ENCODE data around the gene DCAF7. TPM values are rescaled to one million over a fixed set of nuclear protein-coding genes. Genes with fewer than 3 reads are reported as not detected.
A peak's percentile ranks its signal among the peaks of the same experiment; 100 is the strongest.

DCAF7 gene
- total RNA-seq, 1 donor from 2014 or later, result 9.5 TPM

DNA sequence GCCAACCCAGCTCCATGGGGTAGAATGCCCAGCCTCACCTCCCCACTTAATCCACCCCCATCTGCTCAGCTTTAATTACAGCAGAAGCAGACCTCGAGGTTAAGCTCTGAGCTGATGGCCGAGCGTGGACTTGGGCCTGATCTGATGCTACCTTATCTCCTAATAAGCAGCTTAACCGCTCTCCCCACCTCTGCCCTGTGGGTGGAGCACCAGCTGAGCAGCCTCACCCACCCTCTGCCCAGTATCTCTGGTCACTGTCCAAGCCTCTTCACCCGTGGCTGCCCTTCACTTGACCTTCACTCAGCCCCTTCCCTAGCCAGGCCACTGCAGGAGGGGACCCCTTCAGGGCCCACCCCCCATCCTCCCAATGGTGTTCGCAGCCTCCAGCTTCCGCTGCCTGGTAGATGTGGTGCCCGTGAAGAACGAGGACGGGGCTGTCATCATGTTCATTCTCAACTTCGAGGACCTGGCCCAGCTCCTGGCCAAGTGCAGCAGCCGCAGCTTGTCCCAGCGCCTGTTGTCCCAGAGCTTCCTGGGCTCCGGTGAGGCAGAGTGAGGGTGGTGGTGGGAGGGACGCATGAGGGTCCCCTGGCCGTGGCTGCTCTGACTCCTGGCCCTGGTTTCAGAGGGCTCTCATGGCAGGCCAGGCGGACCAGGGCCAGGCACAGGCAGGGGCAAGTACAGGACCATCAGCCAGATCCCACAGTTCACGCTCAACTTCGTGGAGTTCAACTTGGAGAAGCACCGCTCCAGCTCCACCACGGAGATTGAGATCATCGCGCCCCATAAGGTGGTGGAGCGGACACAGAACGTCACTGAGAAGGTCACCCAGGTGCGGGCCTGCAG is 20.3 kb upstream of the DCAF7 start:
- Histone ChIP-seq H3K27me3 (ENCODE audit: control insufficient read depth, insufficient read depth, low read length) (peaks cover 8% of the 10 kb centered on the region), H3K36me3 (ENCODE audit: control insufficient read depth, insufficient read depth, low read length) (no peaks in the 10 kb centered on the region), H3K4me3 (ENCODE audit: low read depth, low read length) (no peak overlapping the region)
- peak; percentile 36 for FAIRE-seq
- DNase-seq (ENCODE audit: low read depth), result no peak
- TF ChIP-seq, protein P1, sequence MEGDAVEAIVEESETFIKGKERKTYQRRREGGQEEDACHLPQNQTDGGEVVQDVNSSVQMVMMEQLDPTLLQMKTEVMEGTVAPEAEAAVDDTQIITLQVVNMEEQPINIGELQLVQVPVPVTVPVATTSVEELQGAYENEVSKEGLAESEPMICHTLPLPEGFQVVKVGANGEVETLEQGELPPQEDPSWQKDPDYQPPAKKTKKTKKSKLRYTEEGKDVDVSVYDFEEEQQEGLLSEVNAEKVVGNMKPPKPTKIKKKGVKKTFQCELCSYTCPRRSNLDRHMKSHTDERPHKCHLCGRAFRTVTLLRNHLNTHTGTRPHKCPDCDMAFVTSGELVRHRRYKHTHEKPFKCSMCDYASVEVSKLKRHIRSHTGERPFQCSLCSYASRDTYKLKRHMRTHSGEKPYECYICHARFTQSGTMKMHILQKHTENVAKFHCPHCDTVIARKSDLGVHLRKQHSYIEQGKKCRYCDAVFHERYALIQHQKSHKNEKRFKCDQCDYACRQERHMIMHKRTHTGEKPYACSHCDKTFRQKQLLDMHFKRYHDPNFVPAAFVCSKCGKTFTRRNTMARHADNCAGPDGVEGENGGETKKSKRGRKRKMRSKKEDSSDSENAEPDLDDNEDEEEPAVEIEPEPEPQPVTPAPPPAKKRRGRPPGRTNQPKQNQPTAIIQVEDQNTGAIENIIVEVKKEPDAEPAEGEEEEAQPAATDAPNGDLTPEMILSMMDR (IDR thresholded peaks at IDR 0.05; ENCODE audit: insufficient read depth, low read length, severe bottlenecking), result no peak

DNA sequence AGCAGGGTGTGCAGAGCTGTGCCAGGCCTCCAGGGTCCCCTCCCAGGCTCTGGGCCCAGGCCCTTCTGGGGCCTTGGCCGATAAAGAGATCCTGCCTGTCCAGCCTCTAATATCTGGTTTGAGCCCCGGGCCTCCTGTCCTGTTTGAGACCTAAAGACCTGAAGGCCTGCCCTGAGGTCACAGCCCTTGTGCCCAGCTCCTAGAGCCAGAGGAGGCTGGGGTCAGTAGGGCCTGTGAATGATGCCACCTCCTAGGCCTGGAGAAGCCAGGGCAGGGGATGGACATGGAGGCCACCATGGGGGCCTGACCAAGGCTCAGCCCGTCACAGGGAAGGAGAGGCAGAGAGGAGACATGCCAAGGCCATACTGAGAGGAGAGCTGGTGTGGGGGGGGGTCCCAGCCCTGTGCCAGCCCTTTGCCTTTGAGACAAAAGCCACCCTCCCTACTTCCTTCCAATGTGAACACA is 19.7 kb upstream of the DCAF7 start:
- DNase-seq (ENCODE audit: low read depth), result no peak
- TF ChIP-seq, protein P1 (IDR thresholded peaks at IDR 0.05; ENCODE audit: insufficient read depth, low read length, severe bottlenecking), result no peak
- no peaks in the 10 kb centered on the region for H3K36me3 ChIP-seq (ENCODE audit: control insufficient read depth, insufficient read depth, low read length)
- no peak overlapping the region for H3K4me3 ChIP-seq (ENCODE audit: low read depth, low read length)
- H3K27me3 ChIP-seq (ENCODE audit: control insufficient read depth, insufficient read depth, low read length), result peaks cover 7% of the 10 kb centered on the region
- FAIRE-seq, result no peak

DNA sequence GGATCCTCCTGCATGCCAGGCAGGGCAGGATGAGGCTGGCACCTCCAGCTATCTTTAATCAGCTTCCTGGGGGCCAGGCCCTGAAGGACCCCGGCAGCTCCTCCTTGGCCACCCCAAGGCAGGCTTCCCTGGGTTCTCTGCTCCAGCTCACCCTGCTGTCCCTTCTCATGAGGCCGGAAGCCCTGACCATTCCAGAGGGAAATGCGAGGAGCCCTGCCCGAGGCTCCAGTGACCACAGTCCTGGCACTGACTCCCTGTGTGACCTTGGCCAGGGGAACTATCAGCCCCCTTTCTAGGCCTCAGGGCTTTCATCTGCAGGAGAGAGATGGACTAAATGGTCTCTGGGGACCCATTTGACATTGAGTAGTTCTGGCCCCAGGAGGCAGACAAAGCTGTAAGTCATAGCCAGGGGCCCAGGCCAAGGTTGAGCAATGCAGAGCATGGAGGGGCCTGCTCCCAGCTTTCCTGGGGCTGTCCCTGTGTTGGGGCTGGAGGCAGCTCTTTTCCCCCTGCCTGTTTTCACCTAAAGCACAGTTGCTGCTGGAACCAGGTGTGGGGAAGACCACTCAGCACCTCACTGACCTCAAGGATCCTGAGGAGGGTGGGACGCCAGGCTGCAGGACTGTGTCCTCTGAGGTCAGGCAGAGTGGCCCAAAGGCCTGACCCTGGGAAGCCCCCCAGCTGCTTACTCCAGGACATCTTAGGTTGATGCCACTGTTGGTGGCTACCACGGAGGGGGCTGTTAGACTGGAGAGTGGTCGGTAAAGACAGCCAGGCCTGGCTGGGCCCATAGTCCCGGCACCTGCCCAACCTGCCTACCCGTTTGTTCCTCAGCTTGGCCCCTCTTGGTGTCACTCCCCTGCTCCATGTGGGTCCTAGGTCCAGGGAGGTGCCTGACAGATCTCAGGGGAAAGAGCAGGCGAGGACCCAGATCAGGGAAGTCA is 19.0 kb upstream of the DCAF7 start:
- H3K36me3 ChIP-seq (ENCODE audit: control insufficient read depth, insufficient read depth, low read length), result no peaks in the 10 kb centered on the region
- no peak overlapping the region for H3K4me3 ChIP-seq (ENCODE audit: low read depth, low read length)
- TF ChIP-seq, protein P1 (IDR thresholded peaks at IDR 0.05; ENCODE audit: insufficient read depth, low read length, severe bottlenecking), result no peak
- FAIRE-seq (no peak), DNase-seq (ENCODE audit: low read depth) (no peak)
- peaks cover 3% of the 10 kb centered on the region for H3K27me3 ChIP-seq (ENCODE audit: control insufficient read depth, insufficient read depth, low read length)

DNA sequence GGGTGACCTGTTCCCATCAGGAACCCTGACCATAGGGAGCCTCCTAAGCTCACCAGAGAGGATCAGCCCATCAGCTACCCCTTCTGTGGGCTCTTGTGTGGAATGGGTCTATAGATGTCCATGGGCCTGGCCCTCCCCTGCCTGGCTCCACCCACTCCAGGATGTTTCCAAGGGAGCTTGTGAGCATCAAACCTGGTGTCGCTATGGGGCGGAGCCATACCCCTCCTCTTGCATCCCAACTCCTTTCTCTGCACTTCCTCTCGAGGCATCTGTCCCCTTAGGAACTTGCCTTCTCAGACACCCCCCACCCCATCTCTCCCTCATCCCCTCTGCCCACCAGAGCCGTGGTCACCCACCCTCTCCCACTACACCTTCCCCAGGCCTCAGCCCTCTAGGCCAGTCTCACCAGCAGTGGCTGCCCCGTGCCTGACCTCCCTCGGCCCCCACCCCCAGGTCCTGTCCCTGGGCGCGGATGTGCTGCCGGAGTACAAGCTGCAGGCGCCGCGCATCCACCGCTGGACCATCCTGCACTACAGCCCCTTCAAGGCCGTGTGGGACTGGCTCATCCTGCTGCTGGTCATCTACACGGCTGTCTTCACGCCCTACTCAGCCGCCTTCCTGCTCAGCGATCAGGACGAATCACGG is 16.7 kb upstream of the DCAF7 start:
- TF ChIP-seq, protein P1 (IDR thresholded peaks at IDR 0.05; ENCODE audit: insufficient read depth, low read length, severe bottlenecking), result no peak
- DNase-seq (ENCODE audit: low read depth), result no peak
- no peak for FAIRE-seq
- Histone ChIP-seq H3K4me3 (ENCODE audit: low read depth, low read length) (no peak overlapping the region), H3K36me3 (ENCODE audit: control insufficient read depth, insufficient read depth, low read length) (no peaks in the 10 kb centered on the region), H3K27me3 (ENCODE audit: control insufficient read depth, insufficient read depth, low read length) (peaks cover 7% of the 10 kb centered on the region)

DNA sequence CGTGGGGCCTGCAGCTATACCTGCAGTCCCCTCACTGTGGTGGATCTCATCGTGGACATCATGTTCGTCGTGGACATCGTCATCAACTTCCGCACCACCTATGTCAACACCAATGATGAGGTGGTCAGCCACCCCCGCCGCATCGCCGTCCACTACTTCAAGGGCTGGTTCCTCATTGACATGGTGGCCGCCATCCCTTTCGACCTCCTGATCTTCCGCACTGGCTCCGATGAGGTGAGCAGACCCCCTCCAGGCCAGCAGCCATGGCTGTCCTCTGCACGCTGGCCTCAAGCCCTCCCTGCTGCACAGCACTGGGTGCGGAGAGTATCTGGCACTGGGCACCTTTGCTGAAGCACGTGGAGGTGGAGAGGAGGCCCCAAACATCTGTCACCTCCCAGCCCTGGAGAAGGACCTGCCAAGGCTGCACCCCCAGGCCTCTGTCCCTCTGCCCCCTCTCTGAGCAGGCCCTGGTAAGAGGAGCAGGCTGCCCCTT is 16.2 kb upstream of the DCAF7 start:
- Histone ChIP-seq H3K27me3 (ENCODE audit: control insufficient read depth, insufficient read depth, low read length) (peaks cover 12% of the 10 kb centered on the region), H3K4me3 (ENCODE audit: low read depth, low read length) (no peak overlapping the region), H3K36me3 (ENCODE audit: control insufficient read depth, insufficient read depth, low read length) (no peaks in the 10 kb centered on the region)
- no peak for DNase-seq (ENCODE audit: low read depth)
- TF ChIP-seq, protein P1 (IDR thresholded peaks at IDR 0.05; ENCODE audit: insufficient read depth, low read length, severe bottlenecking), result no peak
- FAIRE-seq, result no peak
